HG03064 (cell line): ENCODE measurements around the gene MBNL2.

ENCODE experiments used
- ATAC-seq: cut with Tn5 transposase; IDR thresholded peaks from one replicate; pipeline ENCODE4 v1.9.1; 2021; ENCODE audit warnings: low read depth; ENCODE audit not compliant: unreplicated experiment

MBNL2 gene

GRCh38 chr13:97231118-97231828 is 9.1 kb downstream of the MBNL2 start:
- ATAC-seq = no peak

GRCh38 chr13:97231829-97232196 is 9.7 kb downstream of the MBNL2 start:
- no peak for ATAC-seq

GRCh38 chr13:97233499-97233898 is 11.4 kb downstream of the MBNL2 start:
- ATAC-seq = no peak

- ATAC-seq = no peak
Measured at GRCh38 chr13:97234236-97234635, 12.1 kb downstream of the MBNL2 start.

- no peak for ATAC-seq
Measured at GRCh38 chr13:97234742-97235141, 12.6 kb downstream of the MBNL2 start.

GRCh38 chr13:97235549-97236231 is 13.6 kb downstream of the MBNL2 start:
- ATAC-seq = no peak

GRCh38 chr13:97237388-97237787 is 15.3 kb downstream of the MBNL2 start:
- ATAC-seq = no peak

- ATAC-seq = no peak
Measured at GRCh38 chr13:97238432-97238831, 16.3 kb downstream of the MBNL2 start.

GRCh38 chr13:97238883-97239282 is 16.8 kb downstream of the MBNL2 start:
- ATAC-seq = no peak

GRCh38 chr13:97239306-97239705 is 17.2 kb downstream of the MBNL2 start:
- ATAC-seq = no peak

- ATAC-seq = no peak
Measured at GRCh38 chr13:97239943-97240787, 18.0 kb downstream of the MBNL2 start.

GRCh38 chr13:97240788-97241734 is 18.9 kb downstream of the MBNL2 start:
- no peak for ATAC-seq

GRCh38 chr13:97241761-97242160 is 19.6 kb downstream of the MBNL2 start:
- ATAC-seq = no peak

- ATAC-seq = no peak
Measured at GRCh38 chr13:97242755-97243497, 20.8 kb downstream of the MBNL2 start.

GRCh38 chr13:97243915-97244781 is 22.0 kb downstream of the MBNL2 start:
- ATAC-seq = no peak

GRCh38 chr13:97245011-97245410 is 22.9 kb downstream of the MBNL2 start:
- no peak for ATAC-seq

GRCh38 chr13:97246596-97247158 is 24.5 kb downstream of the MBNL2 start:
- ATAC-seq = no peak

- no peak for ATAC-seq
Measured at GRCh38 chr13:97248243-97248642, 26.1 kb downstream of the MBNL2 start.
